ENCODE measurements around the gene UBTD2. TPM values are rescaled to one million over a fixed set of nuclear protein-coding genes. Genes with fewer than 3 reads are reported as not detected.
A peak's percentile ranks its signal among the peaks of the same experiment; 100 is the strongest.
"Not testable (repeated sequence)": the region's sequence is repeated elsewhere in the genome, so short reads cannot be mapped to it uniquely, and the experiment has no call there.

Gene UBTD2
- total RNA-seq, 1 donor from 2014 or later = 6.3 TPM

DNA sequence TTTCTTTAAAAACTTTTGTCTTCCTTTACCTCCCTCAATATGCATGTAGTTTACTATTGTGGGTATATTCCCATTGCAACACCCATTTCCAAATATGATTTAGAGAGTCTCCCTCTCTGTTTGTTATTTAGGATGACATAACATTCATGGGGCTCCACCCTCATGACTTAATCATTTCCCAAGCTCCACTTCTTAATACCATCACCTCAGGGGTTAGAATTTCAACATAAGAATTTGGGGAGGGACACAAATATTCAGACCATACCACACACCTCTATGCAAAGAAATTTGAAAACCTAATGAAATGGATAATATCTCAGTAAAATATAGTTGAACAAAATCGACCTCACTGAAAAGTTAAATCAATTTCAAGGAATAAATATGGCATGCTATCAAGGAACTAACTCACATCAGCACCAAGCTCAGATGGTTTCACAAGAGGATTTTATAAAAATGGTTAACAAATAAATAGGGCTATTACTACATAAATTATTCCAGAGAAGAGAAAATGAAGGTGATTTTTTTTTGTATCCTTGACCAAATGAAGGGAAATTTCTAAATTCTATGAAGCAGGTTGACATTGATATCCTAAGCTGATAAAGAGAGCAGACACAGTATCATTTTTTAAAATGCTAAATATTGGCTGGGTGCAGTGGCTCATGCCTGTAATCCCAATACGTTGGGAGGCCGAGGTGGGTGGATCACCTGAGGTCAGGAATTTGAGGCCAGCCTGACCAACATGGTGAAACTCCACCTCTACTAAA lies 20.2 kb upstream of the UBTD2 start:
- Mint-ChIP-seq H3K9me3 (no peaks in the 10 kb centered on the region), H3K27me3 (peaks cover 12% of the 10 kb centered on the region), H3K36me3 (ENCODE audit: low read depth) (no peaks in the 10 kb centered on the region), H3K27ac (no peak overlapping the region), H3K4me1 (no peaks in the 10 kb centered on the region), H3K4me3 (no peak overlapping the region)
- intact Hi-C loops (cut with micrococcal nuclease) = no loop called here
- no peak for DNase-seq

DNA sequence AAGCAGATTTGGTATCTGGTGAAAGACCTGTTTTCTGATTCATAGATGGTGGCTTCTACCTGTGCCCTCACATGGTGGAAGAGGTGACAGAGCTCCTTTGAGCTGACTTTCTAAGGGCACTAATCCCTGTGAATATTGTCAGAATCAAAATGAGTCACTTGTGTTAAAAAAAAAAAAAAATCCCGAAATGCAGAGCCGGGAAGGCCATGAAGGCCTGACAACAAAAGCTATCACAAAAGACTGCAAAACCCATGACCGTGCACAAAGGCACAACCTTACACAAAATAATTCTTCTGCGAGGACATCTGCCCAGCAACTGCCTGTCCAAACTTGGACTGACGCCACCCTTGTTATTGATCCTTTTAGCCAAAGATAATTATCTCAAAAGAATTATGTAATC lies 19.6 kb upstream of the UBTD2 start:
- intact Hi-C loops (cut with micrococcal nuclease) = no loop called here
- no peaks in the 10 kb centered on the region for H3K4me1 Mint-ChIP-seq
- H3K9me3 Mint-ChIP-seq = no peaks in the 10 kb centered on the region
- H3K27me3 Mint-ChIP-seq = peaks cover 12% of the 10 kb centered on the region
- H3K27ac Mint-ChIP-seq = no peak overlapping the region
- no peak for DNase-seq
- H3K4me3 Mint-ChIP-seq = no peak overlapping the region
- H3K36me3 Mint-ChIP-seq (ENCODE audit: low read depth) = no peaks in the 10 kb centered on the region

DNA sequence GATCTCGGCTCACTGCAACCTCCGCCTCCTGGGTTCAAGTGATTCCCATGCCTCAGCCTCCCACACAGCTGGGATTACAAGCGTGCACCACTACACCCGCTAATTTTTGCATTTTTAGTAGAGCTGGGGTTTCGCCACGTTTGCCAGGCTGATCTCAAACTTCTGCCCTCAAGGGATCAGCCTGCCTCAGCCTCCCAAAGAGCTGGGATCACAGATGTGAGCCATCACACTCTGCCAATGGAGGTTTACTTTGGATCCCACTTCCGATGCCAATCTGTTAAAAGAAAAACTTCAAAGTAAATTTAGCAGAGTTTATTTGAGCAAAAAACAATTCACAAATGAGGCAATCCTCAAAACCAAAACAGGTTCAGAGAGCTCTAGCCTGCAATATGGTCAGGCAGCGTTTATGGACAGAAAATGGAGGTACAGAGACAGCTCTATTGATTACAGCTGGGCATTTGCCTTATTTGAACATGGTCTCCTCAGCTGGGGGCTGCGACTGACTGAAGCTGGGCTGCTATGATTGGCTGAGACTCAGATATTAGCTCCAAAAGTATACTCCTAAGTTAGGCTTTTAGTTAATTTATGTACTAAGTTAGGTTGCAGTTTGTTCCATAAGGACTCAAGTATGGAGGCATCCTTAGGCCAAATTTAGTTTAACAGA lies 18.6 kb upstream of the UBTD2 start:
- Mint-ChIP-seq H3K27ac (no peak overlapping the region), H3K4me3 (no peak overlapping the region), H3K9me3 (no peaks in the 10 kb centered on the region), H3K36me3 (ENCODE audit: low read depth) (no peaks in the 10 kb centered on the region), H3K4me1 (no peaks in the 10 kb centered on the region), H3K27me3 (peaks cover 10% of the 10 kb centered on the region)
- intact Hi-C loops (cut with micrococcal nuclease) = no loop called here
- no peak for DNase-seq

DNA sequence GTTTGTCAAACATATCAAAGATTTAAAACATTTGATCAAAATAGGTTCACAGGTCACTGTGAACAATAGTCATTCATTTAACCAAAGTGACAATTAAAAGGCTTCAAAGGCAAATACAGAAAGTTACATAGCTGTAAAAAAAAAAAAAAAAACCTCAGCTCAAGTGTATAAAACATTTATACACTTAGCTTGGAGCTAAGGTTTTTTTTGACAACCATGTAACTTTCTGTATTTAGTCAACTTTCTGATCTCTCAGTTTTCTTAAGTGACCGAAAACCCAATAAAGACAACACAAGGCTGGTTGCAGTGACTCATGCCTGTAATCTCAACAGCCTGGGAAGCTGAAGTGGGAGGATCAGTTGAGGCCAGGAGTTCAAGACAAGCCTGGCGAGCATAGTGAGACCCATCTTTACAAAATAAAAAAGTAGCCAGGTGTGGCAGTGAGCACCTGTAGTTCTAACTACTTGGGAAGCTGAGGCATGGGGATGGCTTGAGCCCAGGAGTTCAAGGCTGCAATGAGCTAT lies 16.4 kb upstream of the UBTD2 start:
- intact Hi-C loops (cut with micrococcal nuclease) = loop anchor here (10.0 kb wide), 2 partner anchors 395 to 885 kb away; partner anchors contain the start of gene FGF18
- peaks cover 12% of the 10 kb centered on the region for H3K27me3 Mint-ChIP-seq
- no peak for DNase-seq
- H3K27ac Mint-ChIP-seq = no peak overlapping the region
- no peak overlapping the region for H3K4me3 Mint-ChIP-seq
- H3K4me1 Mint-ChIP-seq = no peaks in the 10 kb centered on the region
- no peaks in the 10 kb centered on the region for H3K36me3 Mint-ChIP-seq (ENCODE audit: low read depth)
- no peaks in the 10 kb centered on the region for H3K9me3 Mint-ChIP-seq

DNA sequence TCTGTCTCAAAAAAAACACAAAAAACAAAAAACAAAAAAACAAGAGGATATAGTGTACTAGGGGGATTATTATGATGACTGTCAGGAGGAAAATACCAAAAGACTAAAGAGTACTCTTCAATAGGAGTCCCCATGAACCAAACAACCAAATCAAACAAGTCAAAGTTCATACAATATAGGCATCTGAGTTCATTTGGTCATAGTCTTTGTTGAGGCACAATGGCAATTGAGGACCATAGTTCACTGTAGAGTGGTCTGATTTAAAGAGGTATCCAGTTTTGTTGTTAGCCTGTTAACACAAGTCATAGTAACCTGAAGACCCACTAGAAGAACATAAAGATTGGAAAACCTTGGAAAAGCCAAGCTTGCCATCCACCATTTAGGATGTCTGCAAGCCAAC lies 11.3 kb upstream of the UBTD2 start:
- Mint-ChIP-seq H3K4me1 (peaks cover 3% of the 10 kb centered on the region), H3K36me3 (ENCODE audit: low read depth) (no peaks in the 10 kb centered on the region), H3K27me3 (peaks cover 10% of the 10 kb centered on the region), H3K27ac (no peak overlapping the region), H3K4me3 (no peak overlapping the region), H3K9me3 (no peaks in the 10 kb centered on the region)
- intact Hi-C loops (cut with micrococcal nuclease) = loop anchor here (10.0 kb wide), 2 partner anchors 400 to 880 kb away; partner anchors contain the start of gene FGF18
- DNase-seq = no peak

DNA sequence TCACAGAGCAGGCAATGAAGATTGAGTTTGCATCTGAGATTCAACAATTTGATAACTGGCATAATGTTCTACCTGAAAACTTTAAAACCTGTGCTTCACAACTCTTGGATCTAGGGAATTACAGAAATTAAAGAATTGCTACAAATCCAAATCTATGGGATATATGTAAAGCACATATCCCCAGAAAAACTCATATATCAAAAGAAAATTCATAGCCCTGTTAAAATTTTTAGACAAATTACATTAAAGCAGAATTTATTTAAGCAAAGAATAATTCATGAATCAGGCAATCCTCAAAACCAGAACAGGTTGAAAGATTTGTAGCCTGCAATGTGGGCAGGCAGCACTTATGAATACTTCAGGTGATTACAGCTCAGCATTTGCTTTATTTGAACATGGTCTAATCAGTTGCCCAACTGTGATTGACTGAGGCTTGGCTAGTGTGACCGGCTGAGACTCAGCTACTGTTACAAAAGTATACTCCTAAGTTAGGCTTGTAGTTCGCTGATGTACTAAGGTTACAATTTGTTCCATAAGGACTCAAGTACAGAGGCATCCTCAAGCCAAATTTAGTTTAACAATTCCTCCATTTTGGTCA lies 10.3 kb upstream of the UBTD2 start:
- no peak overlapping the region for H3K27ac Mint-ChIP-seq
- no peak for DNase-seq
- no peaks in the 10 kb centered on the region for H3K36me3 Mint-ChIP-seq (ENCODE audit: low read depth)
- no peaks in the 10 kb centered on the region for H3K9me3 Mint-ChIP-seq
- peaks cover 3% of the 10 kb centered on the region for H3K4me1 Mint-ChIP-seq
- H3K4me3 Mint-ChIP-seq = no peak overlapping the region
- intact Hi-C loops (cut with micrococcal nuclease) = loop anchor here (1.0 to 10.0 kb wide), 4 partner anchors 10 to 879 kb away; partner anchors contain the start of gene FGF18
- H3K27me3 Mint-ChIP-seq = peaks cover 10% of the 10 kb centered on the region

DNA sequence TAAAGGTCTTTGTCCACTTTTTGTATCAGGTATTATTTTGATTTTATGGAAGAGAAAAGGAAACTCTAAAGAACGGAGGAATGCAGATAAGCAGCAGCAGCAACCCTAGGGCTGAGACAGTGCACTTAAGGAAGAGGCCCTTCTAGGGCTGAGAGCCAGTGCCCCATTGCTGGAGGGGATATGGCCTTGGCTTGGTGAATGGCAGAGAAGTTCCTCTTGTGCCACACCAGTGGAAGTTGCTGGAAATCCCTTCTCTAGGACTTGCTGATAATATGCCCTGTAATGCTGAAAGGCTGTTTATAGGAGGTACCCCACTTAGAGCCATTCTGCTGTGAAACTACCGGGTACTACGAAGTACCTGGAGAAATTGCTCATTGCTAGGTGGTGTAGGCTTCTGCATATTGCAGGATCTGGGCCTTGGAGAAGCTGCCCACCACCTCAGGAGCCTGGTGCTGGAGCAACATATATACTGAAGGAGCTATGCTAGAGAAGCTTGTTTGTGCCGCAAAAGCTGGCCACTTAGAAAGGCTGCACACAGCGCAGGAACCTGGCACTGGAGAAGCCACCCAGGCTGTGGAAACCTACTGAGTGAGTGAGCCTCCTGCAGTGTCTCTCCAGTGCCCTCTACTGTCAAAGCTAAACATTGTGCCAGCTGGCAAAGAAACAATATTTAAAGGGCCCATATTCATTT lies 9.6 kb upstream of the UBTD2 start:
- Mint-ChIP-seq H3K4me1 (peaks cover 3% of the 10 kb centered on the region), H3K36me3 (ENCODE audit: low read depth) (no peaks in the 10 kb centered on the region), H3K27ac (no peak overlapping the region), H3K27me3 (peaks cover 10% of the 10 kb centered on the region), H3K4me3 (no peak overlapping the region), H3K9me3 (no peaks in the 10 kb centered on the region)
- intact Hi-C loops (cut with micrococcal nuclease) = loop anchor here (1.0 to 10.0 kb wide), 4 partner anchors 9 to 878 kb away; partner anchors contain the start of gene FGF18
- DNase-seq = peak; percentile 89

DNA sequence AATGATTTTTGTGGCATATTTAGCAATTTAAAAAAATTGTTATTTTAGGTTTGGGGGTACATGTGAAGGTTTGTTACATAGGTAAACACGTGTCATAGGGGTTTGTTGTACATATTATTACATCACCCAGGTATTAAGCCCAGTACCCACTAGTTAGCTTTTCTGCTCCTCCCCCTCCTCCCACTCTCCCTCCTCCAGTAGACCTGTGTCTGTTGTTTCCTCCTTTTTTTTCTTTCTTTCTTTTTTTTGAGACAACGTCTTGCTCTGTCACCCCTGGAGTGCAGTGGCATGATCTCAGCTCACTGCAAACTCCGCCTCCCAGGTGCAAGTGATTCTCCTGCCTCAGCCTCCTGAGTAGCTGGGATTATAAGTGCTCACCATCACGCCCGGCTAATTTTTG lies 8.3 kb upstream of the UBTD2 start:
- not testable (repeated sequence) for H3K36me3 Mint-ChIP-seq (ENCODE audit: low read depth); H3K9me3 Mint-ChIP-seq; H3K4me3 Mint-ChIP-seq; H3K4me1 Mint-ChIP-seq; DNase-seq; H3K27ac Mint-ChIP-seq
- intact Hi-C loops (cut with micrococcal nuclease) = loop anchor here (10.0 kb wide), 2 partner anchors 403 to 877 kb away; partner anchors contain the start of gene FGF18
- peaks cover 15% of the 10 kb centered on the region for H3K27me3 Mint-ChIP-seq

DNA sequence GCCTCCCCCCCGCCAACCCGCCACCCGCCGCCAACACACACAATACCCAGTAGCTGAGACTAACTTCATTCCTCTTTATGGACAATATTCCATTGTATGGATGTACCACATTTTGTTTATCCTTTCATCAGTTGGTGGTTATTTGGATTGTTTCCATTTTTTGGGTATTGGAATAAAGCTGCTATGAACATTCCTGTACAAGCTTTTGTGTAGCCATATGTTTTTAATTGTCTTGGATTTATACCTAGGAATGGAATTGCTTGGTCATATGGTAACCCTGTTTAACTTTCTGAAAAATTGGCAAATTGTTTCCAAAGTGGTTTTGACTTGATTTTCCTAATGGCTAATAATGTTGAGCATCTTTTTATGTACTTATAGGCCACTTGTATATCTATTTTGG lies 4.9 kb upstream of the UBTD2 start:
- no peaks in the 10 kb centered on the region for H3K9me3 Mint-ChIP-seq
- no peak overlapping the region for H3K4me3 Mint-ChIP-seq
- H3K27me3 Mint-ChIP-seq = peaks cover 20% of the 10 kb centered on the region
- no peak overlapping the region for H3K27ac Mint-ChIP-seq
- no peaks in the 10 kb centered on the region for H3K36me3 Mint-ChIP-seq (ENCODE audit: low read depth)
- intact Hi-C loops (cut with micrococcal nuclease) = loop anchor here (10.0 kb wide), 1 partner anchor 766 kb away; the partner anchor contains the start of gene CREBRF
- peaks cover 11% of the 10 kb centered on the region for H3K4me1 Mint-ChIP-seq
- DNase-seq = no peak

DNA sequence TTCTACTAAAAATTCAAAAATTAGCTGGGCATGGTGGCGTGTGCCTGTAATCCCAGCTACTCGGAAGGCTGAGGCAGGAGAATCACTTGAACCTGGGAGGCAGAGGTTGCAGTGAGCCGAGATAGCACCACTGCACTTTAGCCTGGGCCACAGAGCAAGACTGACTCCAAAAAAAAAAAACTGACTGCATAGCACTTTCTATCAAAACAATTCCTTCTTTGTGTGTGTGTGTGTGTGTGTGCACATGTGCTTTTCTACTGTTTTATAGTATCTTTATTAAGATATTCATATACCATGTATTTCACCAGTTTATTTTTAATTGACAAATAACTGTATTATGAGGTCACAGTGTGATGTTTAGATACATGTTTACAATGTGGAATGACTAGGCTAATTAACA lies 3.6 kb upstream of the UBTD2 start:
- H3K36me3 Mint-ChIP-seq (ENCODE audit: low read depth); DNase-seq: not testable (repeated sequence)
- intact Hi-C loops (cut with micrococcal nuclease) = loop anchor here (10.0 kb wide), 1 partner anchor 768 kb away; the partner anchor contains the start of gene CREBRF

DNA sequence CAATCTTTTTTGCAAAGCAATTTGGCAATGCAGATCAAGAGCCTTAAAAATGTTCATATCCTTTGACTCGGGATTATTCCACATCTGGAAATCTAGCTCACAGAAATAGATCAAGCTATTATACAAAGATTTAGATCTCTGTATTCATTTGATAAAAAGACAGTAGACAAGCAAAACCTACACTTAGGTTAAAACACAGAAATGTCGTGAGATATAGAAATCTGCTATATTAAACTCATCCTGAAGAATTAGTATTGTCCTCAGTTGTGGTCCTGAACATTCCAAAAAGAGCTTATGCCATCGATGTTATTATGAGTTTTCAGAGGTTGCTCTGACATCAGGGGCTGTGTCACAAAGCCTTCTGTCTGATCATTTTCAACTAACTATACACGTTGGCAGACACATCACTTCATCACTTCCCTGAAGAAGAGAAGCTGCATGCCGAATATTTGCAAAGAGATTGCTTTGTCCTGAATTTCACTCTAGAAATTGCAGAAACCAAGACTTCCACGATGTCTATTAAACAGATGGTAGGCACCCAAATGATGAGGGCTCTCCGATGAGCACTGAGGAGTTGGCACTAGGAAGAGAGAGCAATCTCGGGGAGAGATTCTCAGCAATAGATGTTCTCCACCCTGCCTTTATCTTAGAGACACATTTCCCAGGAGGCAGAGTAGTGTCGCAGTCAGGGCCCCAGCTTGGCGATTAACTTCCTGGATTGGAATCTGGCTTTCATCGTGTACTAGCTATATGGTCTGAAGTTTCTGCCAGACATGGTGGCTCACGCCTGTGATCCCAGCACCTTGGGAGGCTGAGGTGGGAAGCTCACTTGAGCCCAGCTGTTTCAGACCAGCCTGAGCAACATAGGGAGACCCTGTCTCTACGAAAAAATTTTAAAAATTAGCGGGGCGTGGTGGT lies 1.9 kb upstream of the UBTD2 start:
- H3K4me1 Mint-ChIP-seq = peaks cover 23% of the 10 kb centered on the region
- intact Hi-C loops (cut with micrococcal nuclease) = loop anchor here (2.0 to 10.0 kb wide), 3 partner anchors 171 to 769 kb away; partner anchors contain the start of genes CREBRF and FBXW11
- no peak overlapping the region for H3K27ac Mint-ChIP-seq
- H3K36me3 Mint-ChIP-seq (ENCODE audit: low read depth) = no peaks in the 10 kb centered on the region
- no peaks in the 10 kb centered on the region for H3K9me3 Mint-ChIP-seq
- peaks cover 25% of the 10 kb centered on the region for H3K27me3 Mint-ChIP-seq
- no peak for DNase-seq
- peak overlapping the region; percentile 88 for H3K4me3 Mint-ChIP-seq

More for the DNA sequence above, 3.6 kb upstream of the UBTD2 start:
- H3K4me3 Mint-ChIP-seq, H3K27ac Mint-ChIP-seq, H3K9me3 Mint-ChIP-seq: not testable (repeated sequence)
- H3K27me3 Mint-ChIP-seq = peaks cover 21% of the 10 kb centered on the region
- H3K4me1 Mint-ChIP-seq = peaks cover 16% of the 10 kb centered on the region

DNA sequence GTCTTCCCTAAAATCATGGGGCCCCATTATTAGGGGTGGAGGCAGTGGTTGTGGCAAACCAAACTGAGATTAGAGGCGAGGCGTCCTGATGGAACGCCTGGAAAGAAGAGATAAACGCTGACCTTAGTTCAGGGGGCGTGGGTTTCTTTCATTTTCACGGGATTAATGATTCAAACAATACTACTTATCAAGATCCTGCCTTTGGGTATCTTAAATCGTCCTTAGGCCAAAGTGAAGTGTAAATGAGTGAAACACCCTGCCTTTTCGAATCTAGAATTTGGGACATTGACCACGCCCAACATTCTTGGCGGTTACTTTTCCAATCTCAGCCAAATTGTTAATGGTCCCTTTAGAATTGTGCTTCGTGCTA lies 1.0 kb upstream of the UBTD2 start:
- Mint-ChIP-seq H3K36me3 (ENCODE audit: low read depth) (no peaks in the 10 kb centered on the region), H3K4me3 (peak overlapping the region; percentile 88), H3K9me3 (no peaks in the 10 kb centered on the region), H3K4me1 (peaks cover 23% of the 10 kb centered on the region), H3K27ac (peak overlapping the region; percentile 78), H3K27me3 (peaks cover 25% of the 10 kb centered on the region)
- DNase-seq = no peak
- intact Hi-C loops (cut with micrococcal nuclease) = loop anchor here (1.0 to 10.0 kb wide), 5 partner anchors 9 to 770 kb away; partner anchors contain the start of genes CREBRF and FBXW11

All from activated CD4-positive, alpha-beta T cell treated with anti-CD3 and anti-CD28 coated beads, Interleukin-2, amount 10 ng/mL, durations not matched to agents 24 days and 14 days (primary cell).